Measurements from ENCODE around the gene COX19.

GRCh38 chr7:981793-982510, 6.6 kb upstream of the COX19 start:
- TF ChIP-seq CTCF (IDR thresholded peaks at IDR 0.05; ENCODE audit: low read length) (no peak), EZH2 (optimal IDR thresholded peaks at IDR 0.05; ENCODE audit: low read depth, low read length) (no peak), EZH2phosphoT487 (IDR thresholded peaks at IDR 0.05; ENCODE audit: low read length) (no peak)
